NCI-H524 treated with DMSO at 0.1 percent for 48 hours (cell line): ENCODE measurements around the gene SAMD10.
"Not testable (repeated sequence)": the region's sequence is repeated elsewhere in the genome, so short reads cannot be mapped to it uniquely, and the experiment has no call there.

Experiments used
- DNase-seq: peaks from one replicate; lab custom pipeline; 2025; lab: John Stamatoyannopoulos, UW

The SAMD10 gene

DNA sequence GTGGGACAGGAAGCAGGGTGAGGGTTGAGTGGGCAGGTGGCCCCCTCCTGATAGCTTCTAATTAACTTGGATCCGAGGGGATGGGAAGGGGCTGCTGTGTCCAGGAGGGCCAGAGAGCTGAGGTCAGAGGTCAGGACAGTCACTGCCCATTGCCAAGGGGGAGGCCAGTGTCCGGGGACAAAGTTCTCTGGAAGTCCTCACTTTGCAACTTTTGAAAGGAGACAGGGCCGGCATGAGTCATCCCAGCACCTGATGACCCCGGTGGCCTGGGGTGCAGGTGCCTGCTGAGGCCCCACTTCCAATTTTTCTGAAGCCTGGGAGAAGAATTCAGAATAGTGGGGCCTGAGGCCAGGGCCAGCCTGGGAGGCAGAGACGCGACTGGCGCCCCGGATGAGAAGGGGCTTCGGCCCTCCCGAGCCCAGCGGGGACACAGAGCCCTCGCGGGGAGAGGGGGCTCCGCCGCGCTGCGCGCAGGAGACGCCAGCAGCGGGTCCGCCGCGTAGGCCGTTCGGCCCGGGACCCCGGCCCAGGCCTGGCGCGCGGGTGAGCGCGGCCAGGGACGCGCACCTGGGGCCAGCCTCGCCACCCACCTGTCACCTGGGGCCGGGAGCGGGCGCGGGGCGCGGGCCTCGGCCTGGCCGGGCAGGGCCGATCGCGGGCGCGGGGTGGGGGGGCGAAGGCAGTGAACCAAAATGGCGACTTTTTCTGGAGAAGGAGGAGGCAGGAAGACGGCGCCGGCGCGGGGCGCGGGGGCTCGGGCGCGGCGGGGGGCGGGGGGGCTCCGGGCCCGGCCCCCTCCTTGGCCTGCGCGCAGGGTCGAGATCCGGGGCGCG, 10.3 kb downstream of the SAMD10 start:
- DNase-seq = no peak

DNA sequence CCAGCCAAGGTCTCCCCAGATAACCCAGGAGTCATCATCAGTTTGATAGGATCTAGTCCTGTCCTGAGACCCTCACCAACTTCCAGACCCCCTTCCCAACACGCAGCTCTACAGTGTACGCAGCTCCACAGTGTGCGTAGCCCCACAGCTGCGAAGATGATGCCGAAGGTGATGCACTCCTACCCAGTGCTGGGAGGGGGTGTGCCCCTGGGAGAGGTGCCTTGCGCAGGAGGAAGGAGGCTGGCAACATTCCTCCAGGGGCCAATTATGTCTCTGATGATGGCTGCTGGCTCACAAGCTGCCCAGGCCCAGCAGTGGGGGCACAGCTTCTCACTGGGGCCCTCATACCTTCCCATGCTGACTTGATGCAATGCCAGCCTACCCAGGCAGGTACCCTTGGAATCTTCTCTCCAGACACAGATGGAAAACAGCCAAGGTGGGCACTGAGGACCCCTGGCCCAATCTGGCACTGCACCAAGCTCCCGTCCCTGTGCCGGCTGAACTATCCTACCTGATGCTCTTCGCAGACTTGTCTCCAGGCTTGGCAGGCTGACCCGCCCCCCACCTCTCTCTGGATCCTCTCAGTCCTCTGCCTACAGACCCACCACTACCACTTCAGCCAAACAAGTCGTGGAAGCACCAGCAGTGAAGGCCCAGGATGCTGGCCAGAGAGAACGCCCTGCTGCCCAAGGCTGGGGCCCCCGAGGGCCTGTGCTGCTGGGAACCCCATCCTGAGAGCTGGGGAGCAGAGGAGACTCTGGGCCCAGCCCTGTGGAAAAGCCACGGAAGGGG, 11.1 kb downstream of the SAMD10 start:
- DNase-seq = no peak

DNA sequence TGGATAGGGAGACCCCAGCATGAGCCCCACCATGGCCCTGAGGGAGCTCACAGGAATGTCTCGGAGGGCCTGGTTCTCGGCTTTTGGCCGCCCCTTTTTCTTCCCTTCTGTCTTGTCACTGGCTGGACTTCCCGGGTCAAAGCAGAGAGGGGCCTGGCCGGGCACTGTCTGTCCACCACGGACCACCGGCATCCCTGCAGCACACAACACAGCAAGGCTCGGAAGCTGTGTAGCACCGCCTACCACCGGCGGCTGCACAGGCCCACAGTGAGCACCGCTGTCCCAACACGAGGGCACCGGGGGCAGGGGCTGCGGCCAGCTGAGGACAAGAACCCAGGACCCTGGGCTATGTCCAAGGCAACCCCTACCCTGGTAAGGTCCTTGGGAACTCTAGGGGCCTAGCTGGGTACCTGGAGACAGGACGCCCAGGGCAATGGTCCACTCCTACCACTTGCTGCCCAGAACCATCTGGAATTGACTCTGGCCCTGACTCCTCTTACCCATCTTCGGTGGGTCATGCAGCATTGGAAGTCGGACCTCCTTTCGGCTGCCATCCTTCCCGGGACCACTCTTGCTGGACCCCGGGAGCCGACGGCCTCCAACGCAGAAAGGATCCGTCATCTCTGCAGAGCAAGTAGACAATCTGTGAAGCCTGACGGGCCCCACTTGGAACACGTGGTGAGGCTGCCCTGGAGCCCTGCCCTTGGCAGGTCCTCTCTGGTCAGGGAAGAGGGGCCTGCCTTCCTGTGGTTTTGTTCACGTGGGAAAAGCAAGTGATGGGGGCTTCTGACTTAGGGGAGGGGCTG, 11.9 kb downstream of the SAMD10 start:
- no peak for DNase-seq

GRCh38 chr20:63966944-63967322, 12.5 kb downstream of the SAMD10 start:
- DNase-seq = no peak

- no peak for DNase-seq
Measured at GRCh38 chr20:63966172-63966943, 13.1 kb downstream of the SAMD10 start.

- no peak for DNase-seq
Measured at GRCh38 chr20:63964412-63964811, 15.0 kb downstream of the SAMD10 start.

DNA sequence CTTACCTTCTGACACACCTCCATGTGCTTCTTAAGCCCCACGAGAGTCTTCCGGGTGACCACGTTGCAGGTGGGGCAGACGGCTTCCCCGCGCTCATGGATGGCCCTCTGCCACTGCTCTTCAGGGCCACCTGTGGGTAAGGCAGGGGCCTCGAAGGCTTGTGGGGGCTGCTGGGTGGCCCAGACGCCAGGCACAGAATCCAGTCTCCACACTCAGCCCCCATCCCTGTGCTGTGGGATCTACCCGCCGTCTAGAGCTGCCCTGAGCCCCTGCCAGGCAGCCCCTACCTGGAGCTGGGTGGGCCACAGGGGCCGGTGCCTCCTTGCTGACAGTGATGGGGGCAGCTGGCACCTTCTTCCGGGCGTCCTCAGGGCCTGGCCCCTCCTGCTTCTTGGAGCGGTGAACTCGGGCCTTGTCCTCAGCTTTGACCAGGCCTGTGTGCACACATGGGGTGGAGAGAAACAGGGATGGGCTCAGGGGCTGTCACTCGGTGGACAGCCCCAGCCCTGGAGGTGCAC, 15.6 kb downstream of the SAMD10 start:
- DNase-seq = no peak

DNA sequence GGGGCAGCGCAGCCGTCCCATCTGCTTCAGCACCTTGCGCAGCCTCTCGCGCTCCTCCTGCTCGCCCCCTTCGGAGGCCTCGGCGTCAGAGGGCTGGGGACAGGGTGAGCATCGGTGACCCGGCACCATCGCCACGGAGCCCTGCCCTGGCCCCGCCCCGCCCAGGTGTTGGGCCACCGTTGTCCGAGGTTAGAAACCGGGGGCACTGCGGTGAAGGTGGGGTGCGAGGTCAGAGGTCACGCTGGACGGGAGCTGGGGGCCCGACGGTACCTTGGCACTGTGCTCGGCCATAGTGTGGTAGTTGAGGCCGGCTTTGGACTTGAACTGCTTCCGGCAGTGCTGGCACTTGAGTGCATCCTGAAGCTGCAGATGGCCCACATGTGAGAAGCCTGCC, 16.1 kb downstream of the SAMD10 start:
- no peak for DNase-seq

GRCh38 chr20:63962426-63963347, 16.8 kb downstream of the SAMD10 start:
- DNase-seq = no peak

DNA sequence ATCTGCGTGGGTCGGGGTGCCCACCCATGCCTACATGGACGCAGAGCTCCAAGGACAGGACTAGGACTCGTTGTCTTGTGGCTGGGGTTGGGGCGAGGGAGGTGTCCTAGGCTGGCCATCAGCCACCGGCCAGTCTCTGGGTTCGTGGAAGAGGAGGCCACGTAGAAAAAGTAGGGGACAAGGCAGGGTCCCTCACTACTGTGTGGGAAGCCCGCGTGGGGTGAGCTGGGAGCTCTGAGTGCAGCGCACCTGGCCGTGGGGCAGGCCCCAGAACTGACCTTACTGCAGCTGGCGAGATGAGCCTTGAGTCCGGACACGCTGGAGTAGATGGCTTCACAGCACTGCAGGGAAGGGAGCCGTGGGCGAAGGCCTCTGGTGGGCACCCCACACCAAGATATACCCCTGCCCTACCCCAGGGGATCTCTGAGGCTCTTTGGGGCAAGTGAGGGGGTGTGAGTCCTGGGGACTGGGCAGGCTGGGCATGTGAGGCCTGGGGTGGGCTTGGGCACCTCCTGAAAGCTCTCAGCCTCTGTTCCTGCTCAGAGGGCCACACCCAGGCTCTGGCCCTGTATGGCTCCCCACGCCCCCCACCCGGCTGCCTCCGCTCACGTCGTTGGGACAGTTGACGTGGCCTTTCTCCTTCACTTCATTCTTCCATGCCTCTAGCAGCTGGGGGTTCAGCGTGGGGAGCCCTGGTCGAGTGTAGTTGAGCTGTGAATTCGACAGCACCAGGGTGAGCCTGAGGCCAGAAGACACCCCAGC, 17.6 kb downstream of the SAMD10 start:
- no peak for DNase-seq

- not testable (repeated sequence) for DNase-seq
Measured at GRCh38 chr20:63960654-63961621, 18.5 kb downstream of the SAMD10 start.

DNA sequence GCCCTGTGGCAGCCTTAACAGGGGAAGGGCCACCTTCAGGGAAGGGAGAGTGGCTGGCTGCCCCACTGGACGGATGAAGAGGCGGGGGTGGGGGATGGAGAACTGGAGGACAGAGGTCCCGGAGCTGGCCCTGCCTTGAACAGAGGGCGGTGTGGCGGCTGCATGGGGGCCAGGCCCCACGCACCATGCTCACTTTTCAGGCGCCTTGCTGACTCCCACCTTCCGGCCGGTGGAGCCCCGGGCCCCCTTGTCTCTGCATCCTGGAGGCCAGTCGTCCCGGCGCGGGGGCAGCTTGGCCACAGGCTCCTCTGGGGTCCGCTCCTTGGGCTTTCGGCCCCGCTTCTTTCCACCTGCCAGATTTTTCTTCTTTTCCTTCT, 19.8 kb downstream of the SAMD10 start:
- DNase-seq = no peak

DNA sequence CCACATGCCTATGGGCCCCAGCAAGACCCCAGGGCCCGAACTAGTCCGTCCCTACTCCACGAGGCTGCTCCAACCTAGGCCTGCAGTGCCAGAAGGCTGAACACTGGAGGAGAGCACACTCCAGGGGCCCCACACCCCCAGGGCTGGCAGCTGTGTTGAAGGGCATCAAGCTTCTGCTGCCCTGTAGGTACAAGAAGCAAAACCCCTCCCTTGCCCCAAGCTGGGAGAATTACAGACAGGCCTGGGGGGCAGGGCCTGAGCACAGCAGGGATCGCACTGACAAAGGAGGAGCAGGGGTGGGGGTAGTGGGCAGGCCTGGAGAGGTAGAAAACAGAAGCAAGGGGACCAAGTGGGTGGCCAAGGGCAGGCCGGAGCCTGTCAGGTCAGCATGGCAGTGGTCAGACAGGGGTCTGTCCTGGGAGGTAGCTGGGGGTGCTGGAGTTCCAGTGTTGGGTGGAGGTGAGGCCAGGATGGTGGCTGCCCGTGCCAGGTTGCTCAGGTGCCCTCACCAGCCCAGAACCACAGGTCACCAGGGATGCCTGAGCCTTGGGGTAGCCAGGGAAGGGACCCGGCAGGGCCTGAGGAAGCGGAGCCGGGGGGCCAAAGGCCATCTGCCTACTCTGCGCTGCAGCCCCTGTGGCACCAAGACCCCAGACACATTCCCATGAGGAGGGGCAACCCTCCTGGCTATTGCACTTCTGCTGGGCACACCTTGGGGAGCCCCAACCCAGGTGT, 20.3 kb downstream of the SAMD10 start:
- DNase-seq = no peak

DNA sequence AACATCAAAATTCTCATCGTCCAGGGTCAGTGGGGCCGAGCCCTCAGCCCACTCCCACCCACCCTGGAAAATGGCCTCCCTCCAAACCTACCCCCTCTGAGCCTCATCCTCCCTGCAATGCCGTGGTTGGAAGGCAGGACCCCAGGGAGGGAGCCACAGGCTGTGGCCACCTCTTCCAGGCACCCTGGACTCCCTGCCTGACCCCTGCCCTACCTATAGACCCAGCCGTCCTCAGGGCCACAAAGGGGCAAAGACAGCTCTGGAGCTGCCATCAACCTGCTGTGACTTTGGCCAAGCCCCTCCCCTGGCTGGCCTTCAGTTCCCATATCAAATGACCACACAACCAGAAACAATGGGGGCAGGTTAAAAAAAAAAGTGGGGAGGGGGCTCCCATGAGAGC, 21.0 kb downstream of the SAMD10 start:
- DNase-seq = no peak

DNA sequence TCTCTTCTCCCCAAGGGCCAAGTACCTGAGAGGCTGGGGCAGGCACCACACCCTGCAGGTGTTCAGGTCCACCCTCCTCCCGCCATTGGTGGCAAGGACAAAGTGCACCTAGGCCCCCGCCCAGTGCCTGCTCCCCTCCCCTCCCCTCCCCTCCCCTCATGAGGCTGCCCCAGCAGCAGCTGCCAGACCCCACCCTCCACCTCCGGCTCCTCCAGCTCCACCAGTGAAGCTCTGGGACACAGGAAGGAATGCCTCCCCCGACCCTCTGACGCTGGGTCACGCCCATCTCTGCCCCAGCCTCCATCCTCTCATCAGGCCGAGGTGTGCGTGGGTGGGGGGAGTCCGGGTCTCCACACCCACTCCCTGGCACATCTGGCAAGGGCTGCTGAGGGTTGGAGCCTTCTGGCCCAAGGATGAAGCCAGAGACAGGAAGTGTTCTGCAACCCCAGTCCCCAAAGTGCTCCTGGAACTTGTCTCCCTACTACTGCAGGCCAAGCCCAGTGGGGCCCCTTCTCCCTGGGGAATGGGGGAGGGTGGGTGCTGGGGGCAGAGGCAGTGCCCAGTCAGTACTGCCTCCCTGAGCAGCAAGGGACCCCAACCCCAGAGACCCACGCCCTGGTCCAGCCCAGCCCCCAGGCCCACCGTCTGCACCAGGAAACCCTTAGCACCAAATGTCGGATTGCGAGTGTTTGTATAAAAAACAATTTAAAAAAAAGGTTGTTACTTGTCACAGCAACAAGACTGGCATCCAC, 21.6 kb downstream of the SAMD10 start:
- no peak for DNase-seq

- DNase-seq = no peak
Measured at GRCh38 chr20:63957004-63957689, 22.3 kb downstream of the SAMD10 start.

GRCh38 chr20:63956664-63957003, 22.8 kb downstream of the SAMD10 start:
- no peak for DNase-seq
